ENCODE results near the gene TMEM54. TPM values are rescaled to one million over a fixed set of nuclear protein-coding genes. Genes with fewer than 3 reads are reported as not detected.

Gene TMEM54
- total RNA-seq, 1 experiment from 2014 or later, result 95.9 TPM

- peaks cover 22% of the 10 kb centered on the region for H3K36me3 Mint-ChIP-seq (ENCODE audit: insufficient read depth, unreplicated experiment)
- H3K27ac Mint-ChIP-seq (ENCODE audit: unreplicated experiment), result peak overlapping the region; percentile 58
- TF ChIP-seq CTCF (IDR thresholded peaks at IDR 0.05; ENCODE audit: unreplicated experiment), result no peak
- H3K4me3 Mint-ChIP-seq (ENCODE audit: low read depth, unreplicated experiment), result no peak overlapping the region
- CTCF ChIA-PET, result interaction anchor here (0.7 to 1.7 kb wide), 4 partner anchors 29 to 69 kb away, joined by 3 to 4 read pairs (median 3); no protein-coding TSS in a partner anchor
- no peaks in the 10 kb centered on the region for H3K9me3 Mint-ChIP-seq (ENCODE audit: low read depth, unreplicated experiment)
- intact Hi-C loops (cut with micrococcal nuclease; ENCODE audit: unreplicated experiment), result no loop called here
- peak; percentile 50 for DNase-seq
- H3K4me1 Mint-ChIP-seq (ENCODE audit: low read depth, unreplicated experiment), result peaks cover 11% of the 10 kb centered on the region
- no TSS peak for BruUV-seq (replicated peaks)
- H3K27me3 Mint-ChIP-seq (ENCODE audit: unreplicated experiment), result no peaks in the 10 kb centered on the region
These were observed 3.0 kb upstream of the TMEM54 start for GRCh38 chr1:32903991-32904785.

GRCh38 chr1:32902535-32902920, 1.3 kb upstream of the TMEM54 start:
- H3K4me3 Mint-ChIP-seq (ENCODE audit: low read depth, unreplicated experiment), result peak overlapping the region; percentile 81
- no peaks in the 10 kb centered on the region for H3K9me3 Mint-ChIP-seq (ENCODE audit: low read depth, unreplicated experiment)
- DNase-seq, result no peak
- CTCF ChIA-PET, result no interaction called here
- H3K27ac Mint-ChIP-seq (ENCODE audit: unreplicated experiment), result no peak overlapping the region
- BruUV-seq (replicated peaks), result no TSS peak
- H3K4me1 Mint-ChIP-seq (ENCODE audit: low read depth, unreplicated experiment), result peaks cover 11% of the 10 kb centered on the region
- no peaks in the 10 kb centered on the region for H3K27me3 Mint-ChIP-seq (ENCODE audit: unreplicated experiment)
- intact Hi-C loops (cut with micrococcal nuclease; ENCODE audit: unreplicated experiment), result no loop called here
- no peak for TF ChIP-seq CTCF (IDR thresholded peaks at IDR 0.05; ENCODE audit: unreplicated experiment)
- H3K36me3 Mint-ChIP-seq (ENCODE audit: insufficient read depth, unreplicated experiment), result peaks cover 22% of the 10 kb centered on the region

- no peaks in the 10 kb centered on the region for H3K27me3 Mint-ChIP-seq (ENCODE audit: unreplicated experiment)
- intact Hi-C loops (cut with micrococcal nuclease; ENCODE audit: unreplicated experiment), result no loop called here
- H3K9me3 Mint-ChIP-seq (ENCODE audit: low read depth, unreplicated experiment), result no peaks in the 10 kb centered on the region
- BruUV-seq (replicated peaks), result no TSS peak
- peak overlapping the region; percentile 81 for H3K4me3 Mint-ChIP-seq (ENCODE audit: low read depth, unreplicated experiment)
- no peak for TF ChIP-seq CTCF (IDR thresholded peaks at IDR 0.05; ENCODE audit: unreplicated experiment)
- peaks cover 11% of the 10 kb centered on the region for H3K4me1 Mint-ChIP-seq (ENCODE audit: low read depth, unreplicated experiment)
- H3K36me3 Mint-ChIP-seq (ENCODE audit: insufficient read depth, unreplicated experiment), result peaks cover 22% of the 10 kb centered on the region
- CTCF ChIA-PET, result interaction anchor here (0.6 kb wide), 1 partner anchor 381 kb away, joined by 3 read pairs; no protein-coding TSS in a partner anchor
- no peak for DNase-seq
- H3K27ac Mint-ChIP-seq (ENCODE audit: unreplicated experiment), result peak overlapping the region; percentile 79
These were observed 790 bp upstream of the TMEM54 start for GRCh38 chr1:32901823-32902534.

- Mint-ChIP-seq H3K9me3 (ENCODE audit: low read depth, unreplicated experiment) (no peaks in the 10 kb centered on the region), H3K36me3 (ENCODE audit: insufficient read depth, unreplicated experiment) (peaks cover 28% of the 10 kb centered on the region), H3K4me3 (ENCODE audit: low read depth, unreplicated experiment) (peak overlapping the region; percentile 81), H3K27ac (ENCODE audit: unreplicated experiment) (no peak overlapping the region), H3K4me1 (ENCODE audit: low read depth, unreplicated experiment) (peaks cover 17% of the 10 kb centered on the region), H3K27me3 (ENCODE audit: unreplicated experiment) (no peaks in the 10 kb centered on the region)
- CTCF ChIA-PET, result no interaction called here
- no peak for DNase-seq
- no TSS peak for BruUV-seq (replicated peaks)
- intact Hi-C loops (cut with micrococcal nuclease; ENCODE audit: unreplicated experiment), result no loop called here
- no peak for TF ChIP-seq CTCF (IDR thresholded peaks at IDR 0.05; ENCODE audit: unreplicated experiment)
These were observed 726 bp downstream of the TMEM54 start for GRCh38 chr1:32900371-32900955.
